HG03457 (cell line): ENCODE results near the gene RIN3.
A peak's percentile ranks its signal among the peaks of the same experiment; 100 is the strongest.

Experiments
- ATAC-seq: cut with Tn5 transposase; IDR thresholded peaks from one replicate; pipeline ENCODE4 v1.9.1; 2021; ENCODE audit warnings: moderate number of reproducible peaks; ENCODE audit not compliant: unreplicated experiment

RIN3 gene

GRCh38 chr14:92575061-92575747, 61.6 kb downstream of the RIN3 start:
- no peak for ATAC-seq

- no peak for ATAC-seq
Measured at GRCh38 chr14:92575748-92576303, 62.2 kb downstream of the RIN3 start.

GRCh38 chr14:92577321-92577742, 63.8 kb downstream of the RIN3 start:
- peak; percentile 51 for ATAC-seq

GRCh38 chr14:92578511-92578910, 64.9 kb downstream of the RIN3 start:
- no peak for ATAC-seq

- no peak for ATAC-seq
Measured at GRCh38 chr14:92579244-92579936, 65.8 kb downstream of the RIN3 start.

- no peak for ATAC-seq
Measured at GRCh38 chr14:92581206-92581605, 67.6 kb downstream of the RIN3 start.

GRCh38 chr14:92581966-92582566, 68.5 kb downstream of the RIN3 start:
- no peak for ATAC-seq

- ATAC-seq: peak; percentile 52
Measured at GRCh38 chr14:92582706-92583452, 69.3 kb downstream of the RIN3 start.

GRCh38 chr14:92584220-92584619, 70.6 kb downstream of the RIN3 start:
- no peak for ATAC-seq

GRCh38 chr14:92584816-92585215, 71.2 kb downstream of the RIN3 start:
- no peak for ATAC-seq

GRCh38 chr14:92585981-92586937, 72.7 kb downstream of the RIN3 start:
- ATAC-seq: no peak

- no peak for ATAC-seq
Measured at GRCh38 chr14:92586963-92587699, 73.5 kb downstream of the RIN3 start.

GRCh38 chr14:92587700-92588085, 74.1 kb downstream of the RIN3 start:
- no peak for ATAC-seq

- no peak for ATAC-seq
Measured at GRCh38 chr14:92589213-92589852, 75.8 kb downstream of the RIN3 start.

GRCh38 chr14:92590176-92590575, 76.6 kb downstream of the RIN3 start:
- ATAC-seq: no peak

- no peak for ATAC-seq
Measured at GRCh38 chr14:92590941-92591340, 77.4 kb downstream of the RIN3 start.

- ATAC-seq: no peak
Measured at GRCh38 chr14:92591346-92591745, 77.8 kb downstream of the RIN3 start.

- ATAC-seq: no peak
Measured at GRCh38 chr14:92595267-92595666, 81.7 kb downstream of the RIN3 start.
